ENCODE results near the gene LILRA2.
"Not testable (repeated sequence)": the region's sequence is repeated elsewhere in the genome, so short reads cannot be mapped to it uniquely, and the experiment has no call there.

Gene LILRA2

GRCh38 chr19:54612428-54612827 lies 38.8 kb downstream of the LILRA2 start:
- DNase-seq = no peak

- DNase-seq = no peak
Measured at GRCh38 chr19:54614726-54615125, 41.1 kb downstream of the LILRA2 start.

GRCh38 chr19:54616057-54616456 lies 42.5 kb downstream of the LILRA2 start:
- DNase-seq = no peak

GRCh38 chr19:54616821-54617560 lies 43.4 kb downstream of the LILRA2 start:
- peak; percentile 4 for DNase-seq

- no peak for DNase-seq
Measured at GRCh38 chr19:54620464-54620863, 46.9 kb downstream of the LILRA2 start.

- no peak for DNase-seq
Measured at GRCh38 chr19:54622431-54622830, 48.8 kb downstream of the LILRA2 start.

GRCh38 chr19:54624234-54624633 lies 50.6 kb downstream of the LILRA2 start:
- not testable (repeated sequence) for DNase-seq

GRCh38 chr19:54624934-54625730 lies 51.5 kb downstream of the LILRA2 start:
- peak; percentile 5 for DNase-seq

- DNase-seq = no peak
Measured at GRCh38 chr19:54626757-54627156, 53.2 kb downstream of the LILRA2 start.

- DNase-seq = not testable (repeated sequence)
Measured at GRCh38 chr19:54627912-54628311, 54.3 kb downstream of the LILRA2 start.

- DNase-seq = not testable (repeated sequence)
Measured at GRCh38 chr19:54630262-54630661, 56.7 kb downstream of the LILRA2 start, which contains the start of gene LILRB1. LILRB1 (plus strand) TSS chr19:54630484; CDS start chr19:54631074, 590 bp downstream.

- DNase-seq = no peak
Measured at GRCh38 chr19:54630782-54631181, 57.2 kb downstream of the LILRA2 start.

- DNase-seq = not testable (repeated sequence)
Measured at GRCh38 chr19:54631489-54632337, 58.1 kb downstream of the LILRA2 start.

GRCh38 chr19:54632517-54632916 lies 58.9 kb downstream of the LILRA2 start:
- DNase-seq = not testable (repeated sequence)

GRCh38 chr19:54633401-54633800 lies 59.8 kb downstream of the LILRA2 start:
- DNase-seq = no peak

- DNase-seq = not testable (repeated sequence)
Measured at GRCh38 chr19:54636081-54636480, 62.5 kb downstream of the LILRA2 start.

- no peak for DNase-seq
Measured at GRCh38 chr19:54638683-54639082, 65.1 kb downstream of the LILRA2 start.

Data from CD4-positive, alpha-beta T cell treated with Interleukin-17A for 1 hour (primary cell).